Skin epidermis (tissue), 12 donors: ENCODE results near the gene HORMAD2.
"Not testable (repeated sequence)": the region's sequence is repeated elsewhere in the genome, so short reads cannot be mapped to it uniquely, and the experiment has no call there.

Experiments used
- H3K27ac ChIP-seq, 21 experiments: fragments of 200-600 bp; sonication (generic) in 11 of 21; one replicate each; pipeline ENCODE4 v1.5.0; 2020; ENCODE audit warnings: mild to moderate bottlenecking in 3 of 21, inconsistent platforms in 2 of 21, moderate library complexity in 2 of 21
- H3K4me3 ChIP-seq, 7 experiments: fragments of 200-600 bp; sonication (generic) in 2 of 7; one replicate each; pipeline ENCODE4 v1.5.0; 2020; ENCODE audit warnings: inconsistent platforms in 2 of 7, mild to moderate bottlenecking in 2 of 7, moderate library complexity in 1 of 7

Gene HORMAD2

DNA sequence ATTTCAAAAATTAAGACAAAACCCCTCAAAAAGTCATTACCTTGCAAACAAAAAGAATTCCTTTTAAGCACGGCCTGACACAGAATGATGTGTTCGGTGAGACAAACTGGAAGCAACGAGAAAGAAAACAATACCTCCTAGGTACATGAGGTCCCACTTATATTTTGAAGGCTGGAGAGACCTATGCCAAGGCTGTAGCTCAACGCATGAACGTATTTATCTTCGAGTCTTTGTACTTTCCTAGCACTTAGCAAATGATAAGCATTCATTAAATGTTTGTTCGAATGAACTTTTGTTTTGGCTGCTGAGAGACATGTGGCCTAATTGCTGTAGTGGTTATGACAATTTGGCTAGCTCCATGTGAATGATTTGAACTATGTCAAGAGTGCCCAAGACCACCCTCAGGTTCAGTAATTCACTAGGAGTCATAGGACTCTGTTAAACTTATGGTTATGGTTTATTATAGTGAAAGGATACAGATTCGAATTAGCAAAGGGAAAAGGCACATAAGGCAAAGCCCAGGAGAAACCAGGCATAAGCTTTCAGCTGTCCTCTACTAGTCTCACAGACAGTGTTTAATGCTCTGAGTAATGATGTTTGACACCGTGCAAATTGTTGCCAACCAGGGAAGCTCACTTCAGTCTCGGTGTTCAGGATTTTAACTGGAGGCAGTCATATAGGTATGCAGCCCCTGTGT lies 26.0 kb upstream of the HORMAD2 start:
- Histone ChIP-seq H3K27ac (no peak overlapping the region), H3K4me3 (no peak overlapping the region)

DNA sequence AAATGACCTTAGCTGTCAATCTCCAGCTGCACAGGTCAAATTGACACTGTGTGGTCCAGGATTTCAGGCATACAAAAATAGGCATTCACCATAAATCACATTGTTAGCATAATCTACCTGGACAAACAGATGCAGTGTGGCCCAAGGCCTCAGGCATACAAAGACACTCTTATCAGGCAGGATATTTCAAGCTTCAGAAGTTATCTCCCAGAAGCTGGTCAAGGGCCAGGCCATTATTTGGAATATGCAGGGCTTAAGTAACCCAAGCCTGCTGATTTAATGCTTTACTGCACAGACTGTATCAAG lies 25.5 kb upstream of the HORMAD2 start:
- Histone ChIP-seq H3K4me3 (no peak overlapping the region), H3K27ac (no peak overlapping the region)

DNA sequence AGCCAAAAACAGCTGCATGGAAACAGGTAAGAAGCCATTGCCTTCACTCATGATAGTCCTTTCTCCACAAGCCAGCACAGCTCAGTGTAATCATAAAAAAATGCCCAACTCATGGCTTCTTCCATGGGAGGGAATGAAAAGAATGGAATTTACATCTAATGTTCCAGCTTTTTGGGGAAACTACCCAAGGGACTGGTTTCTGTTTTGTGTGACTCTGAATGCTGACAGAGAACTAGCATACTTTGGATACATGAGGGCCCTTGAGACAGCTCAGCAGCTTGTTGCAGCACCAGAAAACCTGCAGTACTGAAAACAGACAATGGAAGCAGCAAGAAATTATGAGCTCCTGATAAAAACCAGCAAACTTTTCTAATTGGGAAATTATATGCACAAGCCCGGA lies 24.2 kb upstream of the HORMAD2 start:
- Histone ChIP-seq H3K4me3 (no peak overlapping the region), H3K27ac (no peak overlapping the region)

DNA sequence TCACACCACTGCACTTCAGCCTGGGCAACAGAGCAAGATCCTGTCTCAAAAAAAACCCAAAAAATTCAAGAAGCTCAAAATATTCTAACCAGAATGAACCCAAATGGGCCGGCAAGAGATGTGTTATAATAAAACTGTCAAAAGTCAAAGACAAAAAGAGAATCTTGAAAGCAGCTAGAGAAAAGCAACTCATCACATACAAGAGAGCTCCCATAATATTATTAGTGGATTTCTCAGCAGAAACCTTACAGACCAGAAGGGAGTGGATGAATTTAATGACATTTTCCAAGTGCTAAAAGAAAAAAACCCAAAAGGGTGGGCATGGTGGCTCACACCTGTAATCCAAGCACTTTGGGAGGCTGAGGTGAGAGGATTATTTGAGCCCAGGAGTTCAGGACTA lies 22.9 kb upstream of the HORMAD2 start:
- Histone ChIP-seq H3K27ac (no peak overlapping the region), H3K4me3 (no peak overlapping the region)

DNA sequence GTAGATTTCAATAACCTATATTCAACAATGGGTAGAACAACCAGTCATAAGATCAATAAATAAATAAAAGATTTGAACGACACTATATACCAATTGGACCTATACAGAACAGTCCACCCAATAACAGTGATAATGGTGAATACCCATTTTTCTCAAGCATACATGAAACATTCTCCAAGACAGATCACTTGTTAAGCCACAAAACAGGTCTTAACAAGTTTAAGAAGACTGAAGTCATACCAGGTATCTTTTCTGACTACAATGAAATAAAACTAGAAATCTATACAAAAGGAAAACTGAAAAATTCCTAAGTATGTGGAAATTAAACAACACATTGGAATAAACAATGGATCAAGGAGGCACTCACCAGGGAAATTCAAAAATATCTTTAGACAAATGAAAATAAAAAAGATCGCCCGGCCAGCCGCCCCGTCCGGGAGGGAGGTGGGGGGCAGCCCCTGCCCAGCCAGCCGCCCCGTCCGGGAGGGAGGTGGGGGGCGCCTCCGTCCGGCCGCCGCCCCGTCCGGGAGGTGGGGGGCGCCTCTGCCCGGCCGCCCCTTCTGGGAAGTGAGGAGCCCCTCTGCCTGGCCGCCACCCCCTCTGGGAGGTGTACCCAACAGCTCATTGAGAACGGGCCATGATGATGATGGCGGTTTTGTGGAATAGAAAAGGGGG lies 20.8 kb upstream of the HORMAD2 start:
- not testable (repeated sequence) for H3K4me3 ChIP-seq

DNA sequence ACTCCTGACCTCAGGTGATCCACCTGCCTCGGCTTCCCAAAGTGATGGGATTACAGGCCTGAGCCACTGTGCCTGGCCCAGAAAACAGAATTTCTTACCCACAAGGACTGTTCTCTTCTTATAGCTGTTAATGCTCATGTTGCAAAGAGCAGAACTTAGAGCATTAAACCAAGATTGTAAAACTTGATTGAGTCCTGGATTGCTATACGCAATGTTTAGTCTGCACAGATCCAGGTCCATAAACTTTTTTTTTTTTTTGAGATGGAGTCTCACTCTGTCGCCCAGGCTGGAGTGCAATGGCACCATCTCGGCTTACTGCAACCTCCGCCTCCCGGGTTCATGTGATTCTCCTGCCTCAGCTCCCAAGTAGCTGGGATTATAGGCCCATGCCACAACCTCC lies 19.2 kb upstream of the HORMAD2 start:
- not testable (repeated sequence) for H3K27ac ChIP-seq, H3K4me3 ChIP-seq

More for the DNA sequence above, 20.8 kb upstream of the HORMAD2 start:
- not testable (repeated sequence) for H3K27ac ChIP-seq

DNA sequence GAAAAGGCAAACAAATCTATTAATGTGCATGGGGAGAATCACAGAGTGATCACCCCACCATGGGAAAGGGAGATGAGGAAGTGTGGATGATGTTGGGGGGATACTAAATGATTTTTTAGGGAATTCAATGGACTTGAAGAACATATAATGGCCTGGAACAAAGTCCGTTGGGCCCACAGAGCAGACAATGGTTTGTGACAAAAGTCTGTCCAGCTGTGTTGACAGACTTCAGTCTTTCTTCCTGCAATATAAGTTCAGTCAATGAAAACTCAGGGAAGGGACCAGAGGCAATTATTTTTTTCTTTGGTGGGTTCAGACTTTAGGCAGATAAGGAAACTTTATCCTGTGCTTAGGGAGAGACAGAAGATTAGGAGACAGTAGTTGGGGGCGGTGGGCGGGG lies 18.0 kb upstream of the HORMAD2 start:
- H3K4me3 ChIP-seq: no peak overlapping the region
- H3K27ac ChIP-seq: no peak overlapping the region

DNA sequence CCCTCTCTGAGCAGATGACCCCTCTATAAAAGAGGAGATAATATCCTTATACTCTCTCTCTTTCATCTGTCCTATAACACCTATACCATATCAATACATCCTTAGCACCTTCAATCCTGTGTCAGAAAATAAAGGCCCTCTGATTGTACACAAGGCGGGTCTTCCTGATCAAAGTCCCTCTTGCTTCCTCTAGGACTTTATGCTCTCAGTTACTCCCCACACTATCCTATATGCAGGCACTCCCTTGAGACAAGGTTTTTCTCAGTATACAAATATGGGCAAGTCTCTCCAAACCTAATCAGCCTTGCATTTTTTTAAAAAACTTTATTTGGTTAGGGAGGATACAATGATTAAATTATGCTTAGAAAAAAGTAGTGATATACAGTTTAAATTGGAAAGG lies 17.3 kb upstream of the HORMAD2 start:
- no peak overlapping the region for H3K27ac ChIP-seq

DNA sequence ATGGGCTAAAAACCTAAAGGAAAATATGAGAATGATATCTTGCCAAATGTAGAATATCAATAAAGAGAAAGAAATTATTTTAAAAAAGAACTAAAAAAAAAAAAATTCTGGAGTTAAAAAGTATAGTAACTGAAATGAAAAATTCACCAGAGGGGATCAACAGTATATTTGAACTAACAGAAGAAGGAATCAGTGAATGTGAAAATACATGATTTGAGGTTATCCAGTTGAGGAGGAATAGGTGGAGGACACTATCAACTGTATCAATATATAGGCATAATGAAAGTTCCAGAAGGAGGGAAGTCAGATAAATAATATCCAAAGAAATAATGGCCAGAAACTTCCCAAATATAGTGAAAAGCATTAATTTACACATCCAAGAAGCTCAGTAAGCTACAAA lies 16.1 kb upstream of the HORMAD2 start:
- Histone ChIP-seq H3K27ac (no peak overlapping the region), H3K4me3 (no peak overlapping the region)

More for the DNA sequence above, 17.3 kb upstream of the HORMAD2 start:
- H3K4me3 ChIP-seq: no peak overlapping the region

DNA sequence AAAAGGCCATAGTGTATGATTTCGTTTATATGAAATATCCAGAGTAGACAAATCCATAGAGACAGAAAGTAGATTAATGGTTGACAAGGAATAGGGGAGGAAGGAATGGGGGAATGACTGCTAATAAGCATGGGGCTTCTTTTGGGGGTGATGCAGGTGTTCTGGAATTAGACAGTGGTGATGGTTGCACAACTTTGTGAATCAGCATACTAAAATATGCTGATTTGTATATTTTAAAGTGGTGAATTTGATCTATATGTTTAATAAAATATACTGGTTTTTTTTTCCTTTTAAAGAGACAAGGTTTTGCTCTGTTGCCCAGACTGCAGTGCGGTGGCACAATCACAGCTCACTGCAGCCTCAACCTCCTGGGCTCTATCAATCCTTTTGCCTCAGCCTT lies 6.5 kb upstream of the HORMAD2 start:
- H3K27ac ChIP-seq: no peak overlapping the region
- H3K4me3 ChIP-seq: no peak overlapping the region

DNA sequence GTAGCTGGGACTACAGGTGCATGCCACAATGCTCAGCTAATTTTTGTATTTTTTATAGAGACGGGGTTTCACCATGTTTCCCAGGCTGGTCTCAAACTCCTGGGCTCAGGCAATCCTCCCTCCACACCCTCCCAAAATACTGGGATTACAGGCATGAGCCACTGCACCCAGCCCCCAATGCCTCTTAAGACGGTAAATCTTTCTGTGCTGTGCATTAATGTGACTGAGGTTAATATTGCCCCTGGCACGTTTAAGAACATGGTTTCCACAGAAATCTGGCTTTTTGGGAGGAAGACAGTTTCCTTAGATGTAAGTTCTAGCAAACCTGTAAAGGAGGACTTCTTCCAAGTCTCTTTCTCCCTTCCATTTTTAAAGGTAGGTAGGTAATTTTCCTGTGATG lies 6.1 kb upstream of the HORMAD2 start:
- Histone ChIP-seq H3K4me3 (no peak overlapping the region), H3K27ac (no peak overlapping the region)

DNA sequence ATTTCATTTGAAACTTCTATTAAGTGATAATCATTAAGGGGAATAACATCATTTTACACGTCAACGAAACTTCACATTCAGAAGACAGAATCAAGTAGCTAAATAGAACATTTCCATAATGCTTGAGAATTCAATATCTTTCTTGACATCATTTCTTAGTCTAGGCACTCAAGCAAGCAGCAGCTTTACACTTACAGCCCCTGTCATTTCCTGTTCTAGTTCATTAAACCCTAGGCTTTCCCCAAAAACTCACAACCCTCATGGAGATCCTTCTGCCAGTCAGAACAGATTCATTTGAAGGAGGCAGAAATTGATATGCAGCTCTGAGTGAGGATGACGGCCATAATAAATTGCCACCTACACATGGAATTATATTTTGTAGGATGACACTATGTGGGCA lies 5.3 kb upstream of the HORMAD2 start:
- H3K4me3 ChIP-seq: no peak overlapping the region
- H3K27ac ChIP-seq: no peak overlapping the region

DNA sequence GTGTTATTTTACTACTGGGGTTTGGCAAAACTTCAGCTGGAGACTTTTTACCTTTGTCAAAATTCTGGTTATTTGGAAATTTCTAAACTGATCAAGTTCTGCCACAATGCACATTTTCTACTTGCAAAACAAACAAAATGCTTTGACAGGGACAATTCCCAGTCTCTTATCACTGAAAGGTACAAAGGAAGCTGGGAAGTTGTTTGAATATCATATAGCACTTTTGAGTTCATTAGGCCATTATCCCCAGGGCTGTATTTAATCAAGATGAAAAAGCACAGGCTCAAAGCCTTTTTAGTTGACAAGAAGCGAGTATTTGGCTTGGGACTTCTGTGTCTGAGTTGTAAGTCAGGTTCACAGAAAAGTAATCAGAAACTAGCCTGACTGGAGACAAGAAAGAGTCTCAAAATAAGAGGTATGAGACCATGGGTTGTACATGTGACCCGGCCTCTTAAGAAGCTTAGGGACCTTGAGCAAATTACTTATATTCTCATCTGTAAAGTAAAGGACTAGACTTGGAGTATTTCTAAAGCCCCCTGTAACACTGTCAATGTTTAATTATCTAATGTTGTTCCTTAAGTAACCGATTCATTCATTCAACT lies 2.9 kb upstream of the HORMAD2 start:
- Histone ChIP-seq H3K4me3 (no peak overlapping the region), H3K27ac (no peak overlapping the region)

DNA sequence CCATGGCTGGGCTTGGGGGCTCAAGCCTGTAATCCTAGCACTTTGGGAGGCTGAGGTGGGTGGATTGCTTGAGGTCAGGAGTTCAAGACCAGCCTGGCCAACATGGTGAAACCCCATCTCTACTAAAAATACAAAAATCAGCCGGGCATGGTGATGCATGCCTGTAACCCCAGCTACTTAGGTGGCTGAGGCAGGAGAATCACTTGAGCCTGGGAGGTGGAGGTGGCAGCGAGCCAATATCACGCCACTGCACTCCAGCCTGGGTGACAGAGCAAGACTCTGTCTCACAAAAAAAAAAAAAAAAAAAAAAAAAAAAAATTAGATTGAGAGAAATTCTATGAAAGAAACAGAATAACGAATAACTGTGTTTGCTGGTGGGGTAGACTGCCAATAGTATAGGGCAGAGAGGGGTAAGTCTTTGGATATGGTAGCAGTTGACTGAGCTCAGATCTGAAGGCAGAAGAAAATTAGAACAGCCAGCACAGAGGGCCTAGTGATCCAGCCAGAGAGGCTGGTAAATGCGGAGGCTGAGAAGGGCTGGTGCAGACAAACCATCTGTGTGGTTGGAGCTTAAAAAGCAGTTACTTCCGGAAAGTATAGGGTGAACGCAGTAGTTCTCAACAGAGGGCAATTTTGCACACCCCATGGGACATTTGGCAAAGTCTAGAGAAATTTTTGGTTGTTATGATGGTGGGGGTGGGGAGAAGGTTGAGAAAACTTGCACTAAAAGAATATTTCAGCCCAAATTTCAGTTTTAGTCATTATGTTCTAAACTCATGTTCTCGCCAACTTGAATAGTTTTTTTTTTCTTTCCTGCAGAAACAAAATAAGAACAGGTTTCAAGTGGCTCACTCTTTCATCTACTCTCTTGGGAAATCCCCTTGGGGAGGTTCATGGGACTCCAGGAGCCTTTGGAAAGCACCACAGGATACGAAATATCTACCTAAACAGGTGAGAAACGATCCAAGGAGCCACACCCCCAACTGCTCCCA lies 1.6 kb upstream of the HORMAD2 start:
- peak overlapping the region in 1 of 21 experiments; percentile 25 for H3K27ac ChIP-seq
- H3K4me3 ChIP-seq: no peak overlapping the region

DNA sequence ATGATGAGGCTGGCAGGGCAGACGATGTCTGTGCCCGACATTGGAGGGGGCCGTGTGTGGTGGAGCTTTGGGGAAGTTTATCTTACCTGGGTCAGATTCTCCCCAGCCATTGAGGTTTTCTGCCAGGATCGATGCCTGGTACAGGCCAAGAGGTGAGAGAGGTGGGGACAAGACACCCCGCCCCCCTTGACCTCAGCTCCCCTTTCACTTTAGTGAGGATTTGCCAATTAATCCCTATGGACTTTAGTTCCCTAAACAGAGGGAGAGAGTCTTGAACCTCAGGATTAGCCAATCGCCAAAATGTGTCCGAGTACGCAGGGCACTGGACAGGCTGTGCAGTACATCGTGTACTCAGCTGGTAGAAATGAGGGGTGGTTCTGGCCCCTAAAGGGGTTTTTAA lies 541 bp downstream of the HORMAD2 start:
- Histone ChIP-seq H3K27ac (no peak overlapping the region), H3K4me3 (no peak overlapping the region)

DNA sequence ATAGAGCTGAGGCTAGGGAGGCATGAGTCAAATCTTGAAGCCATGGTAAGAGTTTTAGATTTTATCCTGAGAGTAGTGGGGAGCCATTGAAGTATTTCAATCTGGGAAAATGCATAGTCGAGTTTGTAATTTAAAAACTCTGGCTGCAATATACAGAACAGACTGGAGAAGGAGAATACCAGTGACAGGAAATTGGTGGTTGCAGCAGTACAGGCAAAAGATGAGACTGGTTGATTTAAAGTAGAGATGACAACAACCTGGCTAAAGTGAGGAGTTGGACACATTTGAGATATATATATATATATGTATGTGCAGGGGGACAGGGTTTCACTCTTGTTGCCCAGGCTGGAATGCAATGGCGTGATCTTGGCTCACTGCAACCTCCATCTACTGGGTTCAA lies 6.2 kb downstream of the HORMAD2 start:
- H3K27ac ChIP-seq: no peak overlapping the region
- H3K4me3 ChIP-seq: no peak overlapping the region

DNA sequence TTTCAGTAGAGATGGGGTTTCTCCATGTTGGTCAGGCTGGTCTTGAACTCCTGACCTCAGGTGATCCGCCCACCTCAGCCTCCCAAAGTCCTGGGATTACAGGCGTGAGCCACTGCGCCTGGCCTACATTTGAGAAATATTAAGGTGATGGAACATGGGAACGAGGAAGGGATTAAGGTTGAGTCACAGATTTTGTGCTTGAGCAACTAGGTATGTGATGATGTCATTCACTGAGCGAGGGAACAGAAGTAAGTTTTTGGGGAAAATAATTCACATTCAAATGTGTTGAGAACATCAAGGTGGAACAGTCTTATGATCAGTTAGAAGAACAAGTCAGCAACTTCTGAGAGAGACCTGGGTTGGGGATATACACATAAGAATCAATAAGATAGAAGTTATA lies 6.8 kb downstream of the HORMAD2 start:
- H3K27ac ChIP-seq, H3K4me3 ChIP-seq: not testable (repeated sequence)

DNA sequence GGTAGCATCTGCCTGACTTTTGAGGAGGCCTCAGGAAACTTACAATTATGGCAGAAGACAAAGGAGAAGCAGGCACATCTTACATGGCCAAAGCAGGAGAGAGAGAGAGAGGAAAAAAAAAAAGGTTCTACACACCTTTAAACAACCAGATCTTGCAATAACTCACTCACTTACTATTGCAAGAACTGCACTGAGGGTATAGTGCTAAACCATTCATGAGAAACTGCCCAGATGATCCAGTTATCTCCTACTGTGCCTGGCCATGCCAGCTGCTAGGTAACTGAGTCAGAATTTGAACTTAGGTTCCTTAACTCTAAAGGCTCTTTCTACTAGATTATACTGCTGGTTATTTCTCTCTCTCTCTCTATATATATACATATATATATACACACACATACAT lies 7.3 kb downstream of the HORMAD2 start:
- H3K27ac ChIP-seq: peak overlapping the region in 1 of 21 experiments; percentile 34
- H3K4me3 ChIP-seq: no peak overlapping the region

DNA sequence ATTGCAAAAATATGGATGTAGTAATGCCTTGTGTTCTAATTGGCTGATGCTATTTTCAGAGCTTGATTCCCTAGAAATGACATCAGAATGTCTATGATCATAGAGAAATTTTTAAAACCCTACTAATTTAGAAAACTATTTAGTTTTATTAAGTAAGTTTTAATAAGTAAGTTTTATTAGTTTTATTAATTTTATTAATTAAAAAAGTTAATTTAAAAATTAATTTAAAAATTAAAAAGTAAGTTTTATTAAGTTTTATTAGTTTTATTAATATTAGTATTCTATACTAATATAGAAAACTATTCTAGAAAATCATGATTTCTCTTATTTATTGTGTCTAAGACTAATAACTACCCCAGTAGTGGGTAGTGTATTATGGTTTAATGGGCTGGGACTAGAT lies 8.2 kb downstream of the HORMAD2 start:
- no peak overlapping the region for H3K4me3 ChIP-seq
- no peak overlapping the region for H3K27ac ChIP-seq

DNA sequence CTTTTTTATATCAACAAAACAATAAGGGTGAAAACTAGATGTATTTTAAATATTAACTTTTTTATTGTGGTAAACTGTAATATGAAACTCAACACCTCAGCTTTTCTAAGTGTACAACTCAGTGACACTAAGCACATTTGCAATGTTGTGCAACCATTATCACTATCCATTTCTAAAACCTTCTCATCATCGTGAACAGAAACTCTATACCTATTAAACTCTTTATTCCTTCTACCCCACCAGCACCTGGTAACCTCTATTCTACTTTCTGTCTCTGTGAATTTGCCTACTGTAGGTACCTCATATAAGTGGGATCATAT lies 9.4 kb downstream of the HORMAD2 start:
- H3K4me3 ChIP-seq: no peak overlapping the region
- H3K27ac ChIP-seq: peak overlapping the region in 1 of 21 experiments; percentile 10

DNA sequence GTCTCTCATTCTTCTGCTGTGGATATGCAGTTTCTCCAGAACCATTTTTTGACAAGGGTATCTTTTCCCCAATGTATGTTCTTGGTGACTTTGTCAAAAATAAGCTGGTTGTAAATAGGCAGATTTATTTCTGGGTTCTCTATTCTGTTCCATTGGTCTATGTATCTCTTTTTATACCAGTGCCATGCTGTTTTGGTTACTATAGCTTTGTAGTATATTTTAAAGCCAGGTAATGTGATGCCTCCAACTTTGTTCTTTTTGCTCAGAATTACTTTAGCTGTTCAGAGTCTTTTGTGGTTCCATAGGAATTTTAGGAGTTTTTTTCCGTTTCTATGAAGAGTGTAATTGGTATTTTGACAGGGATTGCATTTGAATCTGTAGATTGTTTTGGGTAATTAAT lies 12.4 kb downstream of the HORMAD2 start:
- no peak overlapping the region for H3K27ac ChIP-seq

More for the DNA sequence above, 12.4 kb downstream of the HORMAD2 start:
- H3K4me3 ChIP-seq: no peak overlapping the region
